Suprapubic skin (tissue), 4 donors: ENCODE results near the gene SPATA13. TPM values are rescaled to one million over a fixed set of nuclear protein-coding genes. Genes with fewer than 3 reads are reported as not detected.

Experiments used
- DNase-seq, 2 donors: peaks; one replicate each; pipeline ENCODE4 v3.0.0-alpha.2; 2019; ENCODE audit warnings: low spot score in 2 of 2
- H3K27ac ChIP-seq: fragments of 200-600 bp; sonication (generic); one replicate; pipeline ENCODE4 v1.5.1; 2019
- H3K27me3 ChIP-seq: fragments of 200-600 bp; sonication (generic); one replicate; pipeline ENCODE4 v1.5.1; 2019
- H3K36me3 ChIP-seq: fragments of 200-600 bp; sonication (generic); one replicate; pipeline ENCODE4 v1.5.1; 2019
- H3K4me1 ChIP-seq: fragments of 200-600 bp; sonication (generic); one replicate; pipeline ENCODE4 v1.5.1; 2019
- H3K4me3 ChIP-seq: fragments of 200-600 bp; sonication (generic); one replicate; pipeline ENCODE4 v1.5.1; 2019; ENCODE audit warnings: mild to moderate bottlenecking
- H3K9me3 ChIP-seq: fragments of 200-600 bp; sonication (generic); one replicate; pipeline ENCODE4 v1.5.1; 2019
- CTCF ChIP-seq, 2 donors: fragments of 200-600 bp in 1 of 2; fragments of 450-650 bp in 1 of 2; sonication (generic) in 1 of 2; IDR thresholded peaks; one replicate each; pipeline ENCODE4 v1.5.1; 2016 to 2019; ENCODE audit warnings: antibody characterized with exemption in 2 of 2, mild to moderate bottlenecking in 1 of 2, moderate library complexity in 1 of 2
- EP300 ChIP-seq: sonication (generic); formaldehyde crosslinking; IDR thresholded peaks from one replicate; pipeline ENCODE4 v1.6.1; 2017; ENCODE audit warnings: antibody characterized with exemption
- POLR2A ChIP-seq, 2 donors: fragments of 450-650 bp; IDR thresholded peaks; one replicate each; pipeline ENCODE4 v1.6.1; 2017; ENCODE audit warnings: antibody characterized with exemption in 2 of 2, mild to moderate bottlenecking in 2 of 2, moderate library complexity in 2 of 2
- POLR2AphosphoS5 ChIP-seq, 3 donors: sonication (generic); formaldehyde crosslinking; IDR thresholded peaks; one replicate each; pipeline ENCODE4 v1.6.1; 2017; ENCODE audit warnings: antibody characterized with exemption in 3 of 3
- WGBS: methylation state at CpG from one replicate; pipeline ENCODE4 v1.1.5; 2018; 5-methylcytosine and 5-hydroxymethylcytosine counted together
- total RNA-seq, 4 donors: library from RNA; depleted of rRNA; stranded (reverse); fragments of >200 nt; gene quantifications; one replicate each; pipeline ENCODE4 v1.1.0, GENCODE V29; 2016

Gene SPATA13
- total RNA-seq, 4 donors from 2014 or later = 26.5 to 64.2 (median 31.6) TPM

- Histone ChIP-seq H3K4me3 (no peak overlapping the region), H3K27ac (no peak overlapping the region), H3K27me3 (no peaks in the 10 kb centered on the region), H3K4me1 (peaks cover 22% of the 10 kb centered on the region), H3K9me3 (no peaks in the 10 kb centered on the region), H3K36me3 (no peaks in the 10 kb centered on the region)
- TF ChIP-seq POLR2AphosphoS5 (IDR thresholded peaks at IDR 0.05) (no peak), EP300 (no peak), CTCF (IDR thresholded peaks at IDR 0.05) (no peak), POLR2A (IDR thresholded peaks at IDR 0.05) (no peak)
- no peak for DNase-seq
- WGBS = 37% methylated on average over 7 of the region's 7 CpGs
Observed at GRCh38 chr13:24207841-24208667, 47.5 kb downstream of the SPATA13 start.

GRCh38 chr13:24209138-24209537 is 48.6 kb downstream of the SPATA13 start:
- Histone ChIP-seq H3K27ac (no peak overlapping the region), H3K4me1 (peaks cover 15% of the 10 kb centered on the region)
- WGBS = 89% methylated on average over 5 of the region's 5 CpGs

GRCh38 chr13:24212254-24212653 is 51.7 kb downstream of the SPATA13 start:
- no peaks in the 10 kb centered on the region for H3K27me3 ChIP-seq
- no peak overlapping the region for H3K27ac ChIP-seq
- no peak for TF ChIP-seq EP300
- H3K4me1 ChIP-seq = peaks cover 20% of the 10 kb centered on the region
- DNase-seq = no peak
- H3K36me3 ChIP-seq = no peaks in the 10 kb centered on the region
- H3K9me3 ChIP-seq = no peaks in the 10 kb centered on the region
- 92% methylated on average over 5 of the region's 5 CpGs for WGBS
- H3K4me3 ChIP-seq = no peak overlapping the region

More at GRCh38 chr13:24209138-24209537, 48.6 kb downstream of the SPATA13 start:
- Histone ChIP-seq H3K36me3 (no peaks in the 10 kb centered on the region), H3K4me3 (no peak overlapping the region), H3K27me3 (no peaks in the 10 kb centered on the region), H3K9me3 (no peaks in the 10 kb centered on the region)
- DNase-seq = no peak
- TF ChIP-seq POLR2A (IDR thresholded peaks at IDR 0.05) (no peak), EP300 (no peak), POLR2AphosphoS5 (IDR thresholded peaks at IDR 0.05) (no peak), CTCF (IDR thresholded peaks at IDR 0.05) (no peak)

- H3K4me1 ChIP-seq = peaks cover 23% of the 10 kb centered on the region
- DNase-seq = no peak
- WGBS = 81% methylated on average over 7 of the region's 7 CpGs
- no peak overlapping the region for H3K4me3 ChIP-seq
- no peak overlapping the region for H3K27ac ChIP-seq
- H3K36me3 ChIP-seq = no peaks in the 10 kb centered on the region
- TF ChIP-seq POLR2A (IDR thresholded peaks at IDR 0.05) (no peak), EP300 (no peak), CTCF (IDR thresholded peaks at IDR 0.05) (no peak), POLR2AphosphoS5 (IDR thresholded peaks at IDR 0.05) (no peak)
- H3K27me3 ChIP-seq = no peaks in the 10 kb centered on the region
- no peaks in the 10 kb centered on the region for H3K9me3 ChIP-seq
Observed at GRCh38 chr13:24212674-24213073, 52.2 kb downstream of the SPATA13 start.

- Histone ChIP-seq H3K27ac (no peak overlapping the region), H3K4me3 (no peak overlapping the region), H3K27me3 (no peaks in the 10 kb centered on the region), H3K9me3 (no peaks in the 10 kb centered on the region), H3K4me1 (peaks cover 13% of the 10 kb centered on the region), H3K36me3 (no peaks in the 10 kb centered on the region)
- WGBS = 80% methylated on average over 3 of the region's 3 CpGs
- no peak for DNase-seq
- TF ChIP-seq POLR2A (IDR thresholded peaks at IDR 0.05) = no peak
Observed at GRCh38 chr13:24213932-24214331, 53.4 kb downstream of the SPATA13 start.

- 91% methylated on average over 2 of the region's 2 CpGs for WGBS
Observed at GRCh38 chr13:24214528-24214927, 54.0 kb downstream of the SPATA13 start.

More at GRCh38 chr13:24214528-24214927, 54.0 kb downstream of the SPATA13 start:
- H3K4me1 ChIP-seq = peaks cover 15% of the 10 kb centered on the region
- no peaks in the 10 kb centered on the region for H3K27me3 ChIP-seq
- no peak for DNase-seq
- no peak overlapping the region for H3K4me3 ChIP-seq
- no peaks in the 10 kb centered on the region for H3K36me3 ChIP-seq
- TF ChIP-seq POLR2A (IDR thresholded peaks at IDR 0.05) (no peak), EP300 (no peak), POLR2AphosphoS5 (IDR thresholded peaks at IDR 0.05) (no peak), CTCF (IDR thresholded peaks at IDR 0.05) (no peak)
- no peaks in the 10 kb centered on the region for H3K9me3 ChIP-seq
- no peak overlapping the region for H3K27ac ChIP-seq
